ENCODE measurements around the gene CNTNAP5. TPM values are rescaled to one million over a fixed set of nuclear protein-coding genes. Genes with fewer than 3 reads are reported as not detected.

Gene CNTNAP5
- total and polyA plus RNA-seq, 2 of the 13 experiments (the other 11 are each of a cell fraction or from before 2014, with no cell fraction given) = not detected

- no peak for TF ChIP-seq ZNF230 (CRISPR knock-in tag; IDR thresholded peaks at IDR 0.05)
- no peak for TF ChIP-seq CENPBD1 (CRISPR knock-in tag; IDR thresholded peaks at IDR 0.05; ENCODE audit: borderline replicate concordance, low read depth)
Observed at GRCh38 chr2:124193706-124194105, 168.6 kb downstream of the CNTNAP5 start (continued).

GRCh38 chr2:124201713-124202112 lies 176.6 kb downstream of the CNTNAP5 start:
- Histone ChIP-seq H3K36me3 (replicated peaks in 1 of 2; ENCODE audit: control insufficient read depth in 1 of 2, insufficient read depth in 2 of 2, low read length in 2 of 2) (no peaks in the 10 kb centered on the region), H3K27ac (ENCODE audit: extremely low read length, insufficient read depth, low read length) (no peak overlapping the region), H3K4me1 (ENCODE audit: insufficient read depth, low read length) (no peaks in the 10 kb centered on the region), H3K27me3 (ENCODE audit: control insufficient read depth in 1 of 2, insufficient read depth in 2 of 2, low read length in 2 of 2) (no peaks in the 10 kb centered on the region), H3K4me3 (replicated peaks in 1 of 3; ENCODE audit: insufficient read depth in 1 of 3, low read depth in 2 of 3, low read length in 3 of 3) (no peak overlapping the region), H3K79me2 (ENCODE audit: insufficient read depth, low read length) (no peaks in the 10 kb centered on the region), H3K9ac (ENCODE audit: insufficient read depth, low read depth, low read length) (no peak overlapping the region), H3K9me3 (ENCODE audit: low read length) (peaks cover 33% of the 10 kb centered on the region), H3K4me2 (ENCODE audit: low read depth, low read length) (no peak overlapping the region), H2AFZ (ENCODE audit: low read length) (no peak overlapping the region), H4K20me1 (ENCODE audit: insufficient read depth, low read length) (no peaks in the 10 kb centered on the region)
- FAIRE-seq (no peak), ATAC-seq (no peak), DNase-seq (ENCODE audit: low spot score) (no peak)
- intact Hi-C loops (cut with micrococcal nuclease; ENCODE audit: unreplicated experiment) (no loop called here), in situ Hi-C loops (cut with HindIII; ENCODE audit: extremely low pct_ligation_motif_present, low pct_unique_long_range_greater_than_20kb) (no loop called here)
- CTCF ChIA-PET (ENCODE audit: low intra/inter-chr PET ratio, low total read pairs) = no interaction called here
- 33% methylated on average over 2 of the region's 2 CpGs for WGBS (ENCODE audit: low lambda C conversion rate)
- POLR2A ChIA-PET = no interaction called here
- BruUV-seq (replicated peaks) = no TSS peak
- TF ChIP-seq, protein P1, sequence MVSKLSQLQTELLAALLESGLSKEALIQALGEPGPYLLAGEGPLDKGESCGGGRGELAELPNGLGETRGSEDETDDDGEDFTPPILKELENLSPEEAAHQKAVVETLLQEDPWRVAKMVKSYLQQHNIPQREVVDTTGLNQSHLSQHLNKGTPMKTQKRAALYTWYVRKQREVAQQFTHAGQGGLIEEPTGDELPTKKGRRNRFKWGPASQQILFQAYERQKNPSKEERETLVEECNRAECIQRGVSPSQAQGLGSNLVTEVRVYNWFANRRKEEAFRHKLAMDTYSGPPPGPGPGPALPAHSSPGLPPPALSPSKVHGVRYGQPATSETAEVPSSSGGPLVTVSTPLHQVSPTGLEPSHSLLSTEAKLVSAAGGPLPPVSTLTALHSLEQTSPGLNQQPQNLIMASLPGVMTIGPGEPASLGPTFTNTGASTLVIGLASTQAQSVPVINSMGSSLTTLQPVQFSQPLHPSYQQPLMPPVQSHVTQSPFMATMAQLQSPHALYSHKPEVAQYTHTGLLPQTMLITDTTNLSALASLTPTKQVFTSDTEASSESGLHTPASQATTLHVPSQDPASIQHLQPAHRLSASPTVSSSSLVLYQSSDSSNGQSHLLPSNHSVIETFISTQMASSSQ (IDR thresholded peaks at IDR 0.05; ENCODE audit: low read depth) = no peak
- TF ChIP-seq, protein P1 (CRISPR knock-in tag; IDR thresholded peaks at IDR 0.05; ENCODE audit: borderline replicate concordance) = no peak
- TF ChIP-seq RNF219 (CRISPR knock-in tag; IDR thresholded peaks at IDR 0.05) = no peak
- TF ChIP-seq ZNF780A (CRISPR knock-in tag; IDR thresholded peaks at IDR 0.05) = no peak
- no peak for TF ChIP-seq WIZ (CRISPR knock-in tag; IDR thresholded peaks at IDR 0.05)
- no peak for TF ChIP-seq ZNF598 (CRISPR knock-in tag; IDR thresholded peaks at IDR 0.05; ENCODE audit: borderline replicate concordance)
- TF ChIP-seq FOXK2 (IDR thresholded peaks at IDR 0.05) = no peak
- no peak for TF ChIP-seq ZNF501 (CRISPR knock-in tag; IDR thresholded peaks at IDR 0.05)
- no peak for TF ChIP-seq GTF3A (CRISPR knock-in tag; conservative IDR thresholded peaks at IDR 0.05)
- no peak for TF ChIP-seq HCFC1 (IDR thresholded peaks at IDR 0.05; ENCODE audit: low read depth, low read length)
- no peak for TF ChIP-seq ZC3H4 (CRISPR knock-in tag; IDR thresholded peaks at IDR 0.05; ENCODE audit: borderline replicate concordance)
- TF ChIP-seq FOXC1 (CRISPR knock-in tag; IDR thresholded peaks at IDR 0.05; ENCODE audit: borderline replicate concordance) = no peak
- TF ChIP-seq ZNF225 (CRISPR knock-in tag; IDR thresholded peaks at IDR 0.05) = no peak
- no peak for TF ChIP-seq CENPBD1 (CRISPR knock-in tag; IDR thresholded peaks at IDR 0.05; ENCODE audit: borderline replicate concordance, low read depth)
- TF ChIP-seq, protein P2, sequence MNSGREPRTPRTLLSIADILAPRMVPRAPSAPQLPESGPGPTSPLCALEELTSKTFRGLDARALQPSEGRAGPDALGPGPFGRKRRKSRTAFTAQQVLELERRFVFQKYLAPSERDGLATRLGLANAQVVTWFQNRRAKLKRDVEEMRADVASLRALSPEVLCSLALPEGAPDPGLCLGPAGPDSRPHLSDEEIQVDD (CRISPR knock-in tag; IDR thresholded peaks at IDR 0.05; ENCODE audit: borderline replicate concordance) = no peak
- TF ChIP-seq NFIB (CRISPR knock-in tag; IDR thresholded peaks at IDR 0.05; ENCODE audit: borderline replicate concordance) = no peak
